K562 (cell line): Measurements from ENCODE around the gene PDE4D. TPM values are rescaled to one million over a fixed set of nuclear protein-coding genes. Genes with fewer than 3 reads are reported as not detected.

ENCODE experiments used
- ATAC-seq: fragments of 200-7000 bp; cut with Tn5 transposase; 3 replicates; pipeline ENCODE4 v1.9.1; 2020; ENCODE audit warnings: moderate library complexity
- BruUV-seq: library from RNA; stranded (reverse); fragments of 400-500 nt; replicated peaks from 2 replicates; lab custom pipeline; 2021; lab: Mats Ljungman, UMichigan
- CTCF ChIA-PET: fragments of 300-600 bp; formaldehyde crosslinking; extraction: SDS; loops from one replicate; lab custom pipeline; 2021; ENCODE audit warnings: low intra/inter-chr PET ratio; lab: Yijun Ruan, JAX
- POLR2A ChIA-PET: fragments of 300-600, 350-650 bp; sonication (Branson Sonifier 250); formaldehyde crosslinking; extraction: SDS; loops from one replicate; lab custom pipeline; 2021; ENCODE audit warnings: antibody characterized with exemption, inconsistent platforms; lab: Yijun Ruan, JAX
- DNase-seq, 4 experiments: peaks; one replicate each; pipeline versions ENCODE4 v3.0.0 to v3.0.0-alpha.2; 2011 to 2018; ENCODE audit warnings: low spot score in 3 of 4, mixed read lengths in 3 of 4; ENCODE audit errors: extremely low read depth in 1 of 4
- FAIRE-seq: peaks from 2 replicates; lab custom pipeline; 2011; peaks lifted over from hg19 to GRCh38; lab: Jason Lieb, UNC
- H2AFZ ChIP-seq: 2 replicates; pipeline ENCODE4 v1.6.0; 2011; ENCODE audit warnings: low read depth, low read length, control low read depth, inconsistent platforms
- H3K27ac ChIP-seq: fragments of 200-600 bp; 3 replicates; pipeline ENCODE4 v1.8.0; 2011; ENCODE audit warnings: low read depth, mild to moderate bottlenecking, control low read depth, inconsistent platforms, low read length, moderate library complexity, mixed read lengths; ENCODE audit errors: extremely low read depth
- H3K27me3 ChIP-seq, 2 experiments: fragments of 300-600 bp in 1 of 2; 2 replicates in 1 of 2; 3 replicates in 1 of 2; pipeline versions ENCODE4 v1.6.0 to v1.8.0; 2011; ENCODE audit warnings: inconsistent platforms in 2 of 2, low read length in 2 of 2, mild to moderate bottlenecking in 1 of 2, mixed read lengths in 1 of 2, moderate library complexity in 1 of 2; ENCODE audit not compliant: control insufficient read depth in 2 of 2, insufficient read depth in 2 of 2
- H3K36me3 ChIP-seq: fragments of 300-600 bp; 3 replicates; pipeline ENCODE4 v1.8.0; 2011; ENCODE audit warnings: mild to moderate bottlenecking, low read length, inconsistent platforms; ENCODE audit not compliant: control insufficient read depth, insufficient read depth
- H3K4me1 ChIP-seq, 2 experiments: fragments of 200-600 bp in 1 of 2; replicated peaks in 1 of 2; 2 replicates in 1 of 2; 3 replicates in 1 of 2; pipeline versions ENCODE4 v1.5.1 to v1.8.0; 2011; ENCODE audit warnings: inconsistent platforms in 2 of 2, low read length in 2 of 2, mild to moderate bottlenecking in 1 of 2, mixed read lengths in 1 of 2, moderate library complexity in 1 of 2; ENCODE audit not compliant: control insufficient read depth in 2 of 2, insufficient read depth in 2 of 2
- H3K4me2 ChIP-seq: 2 replicates; pipeline ENCODE4 v1.6.1; 2011; ENCODE audit warnings: low read length, control low read depth, inconsistent platforms, mixed read lengths; ENCODE audit not compliant: insufficient read depth
- H3K4me3 ChIP-seq: fragments of 200-600 bp; sonication (generic), shearing (Covaris generic); 2 replicates; pipeline ENCODE4 v1.5.1; 2016; ENCODE audit warnings: control low read depth, inconsistent platforms
- H3K79me2 ChIP-seq: fragments of 200-600 bp; 3 replicates; pipeline ENCODE4 v1.8.0; 2011; ENCODE audit warnings: low read length, inconsistent platforms; ENCODE audit not compliant: control insufficient read depth, insufficient read depth
- H3K9ac ChIP-seq, 2 experiments: 2 replicates each; pipeline versions ENCODE4 v1.6.0 to v1.6.1; 2011; ENCODE audit warnings: low read depth in 2 of 2, low read length in 2 of 2, control low read depth in 1 of 2, inconsistent platforms in 1 of 2, mild to moderate bottlenecking in 1 of 2, mixed read lengths in 1 of 2; ENCODE audit not compliant: insufficient read depth in 1 of 2
- H3K9me1 ChIP-seq: one replicate; pipeline ENCODE4 v1.6.0; 2011; ENCODE audit warnings: inconsistent platforms, mild to moderate bottlenecking, low read length, moderate library complexity; ENCODE audit not compliant: control insufficient read depth, insufficient read depth
- H3K9me3 ChIP-seq: replicated peaks from 2 replicates; pipeline ENCODE4 v1.5.1; 2011; ENCODE audit warnings: low read depth, low read length, inconsistent platforms; ENCODE audit not compliant: control insufficient read depth, insufficient read depth
- H4K20me1 ChIP-seq: replicated peaks from 2 replicates; pipeline ENCODE4 v1.6.1; 2011; ENCODE audit warnings: low read length, inconsistent platforms, mixed read lengths; ENCODE audit not compliant: control insufficient read depth, insufficient read depth
- FOS ChIP-seq: IDR thresholded peaks from 3 replicates; pipeline ENCODE4 v1.6.1; 2011; ENCODE audit not compliant: insufficient read length; ENCODE audit errors: extremely low read depth
- FOXK1 ChIP-seq: sonication (generic); formaldehyde crosslinking; IDR thresholded peaks from 2 replicates; pipeline ENCODE4 v1.8.0; 2022; ENCODE audit warnings: missing genetic modification reagents, mild to moderate bottlenecking, borderline replicate concordance
- HCFC1 ChIP-seq: IDR thresholded peaks from 2 replicates; pipeline ENCODE4 v1.6.1; 2012; ENCODE audit warnings: low read depth, low read length, improper control_type of control experiment
- NFYB ChIP-seq: IDR thresholded peaks from 2 replicates; pipeline ENCODE4 v1.6.1; 2011; ENCODE audit warnings: mild to moderate bottlenecking, moderate library complexity; ENCODE audit not compliant: insufficient read length; ENCODE audit errors: extremely low read depth
- RNF2 ChIP-seq: sonication (generic); IDR thresholded peaks from 2 replicates; pipeline ENCODE4 v1.6.1; 2016
- SAP30 ChIP-seq: fragments of 200-600 bp; sonication (generic); IDR thresholded peaks from 2 replicates; pipeline ENCODE4 v1.6.1; 2012; ENCODE audit warnings: borderline replicate concordance, low read depth, mild to moderate bottlenecking, moderate library complexity, low read length, control low read depth, inconsistent platforms; ENCODE audit not compliant: insufficient read depth, poor library complexity, severe bottlenecking
- STAT5B ChIP-seq: fragments of 250-450 bp; sonication (Bioruptor Pico); IDR thresholded peaks from 2 replicates; pipeline ENCODE4 v1.8.0; 2021; ENCODE audit warnings: mild to moderate bottlenecking, inconsistent platforms
- THRA ChIP-seq: fragments of 450-650 bp; IDR thresholded peaks from 2 replicates; pipeline ENCODE4 v1.6.1; 2017; ENCODE audit warnings: mild to moderate bottlenecking, moderate library complexity
- USF1 ChIP-seq: sonication (generic); formaldehyde crosslinking; IDR thresholded peaks from 2 replicates; pipeline ENCODE4 v1.9.0; 2022; ENCODE audit warnings: mild to moderate bottlenecking, missing genetic modification reagents
- ZFPM2 ChIP-seq: fragments of 250-450 bp; sonication (Bioruptor Pico); IDR thresholded peaks from 2 replicates; pipeline ENCODE4 v1.5.1; 2022; ENCODE audit warnings: mild to moderate bottlenecking
- ZNF263 ChIP-seq: sonication (generic); formaldehyde crosslinking; IDR thresholded peaks from 2 replicates; pipeline ENCODE4 v1.8.0; 2022; ENCODE audit warnings: mild to moderate bottlenecking, missing genetic modification reagents, borderline replicate concordance
- ZNF398 ChIP-seq: fragments of 250-450 bp; sonication (Bioruptor Pico); IDR thresholded peaks from 2 replicates; pipeline ENCODE4 v1.8.0; 2021; ENCODE audit warnings: moderate library complexity, mild to moderate bottlenecking, inconsistent platforms
- ZNF431 ChIP-seq: sonication (generic); formaldehyde crosslinking; IDR thresholded peaks from 2 replicates; pipeline ENCODE4 v1.8.0; 2022; ENCODE audit warnings: mild to moderate bottlenecking, missing genetic modification reagents
- WGBS: fragments of 100-300 bp; shearing (Covaris generic); methylation state at CpG from one replicate; pipeline ENCODE4 v1.1.6; 2016; ENCODE audit warnings: low coverage, mixed read lengths; ENCODE audit not compliant: insufficient coverage; ENCODE audit errors: missing lambda C conversion rate; 5-methylcytosine and 5-hydroxymethylcytosine counted together
- in situ Hi-C: fragments of 300-500 bp; cut with MboI; formaldehyde crosslinking; loops from 4 replicates; pipeline ENCODE4 v1.15.0; 2018; ENCODE audit warnings: inconsistent platforms, mixed read lengths
- intact Hi-C: fragments of 100-400 bp; cut with micrococcal nuclease; formaldehyde crosslinking; loops from 2 replicates; pipeline ENCODE4 v1.14.2; 2022
- polyA plus RNA-seq, 8 experiments: library from polyadenylated mRNA; depleted of rRNA in 4 of 8; stranded (reverse) in 5 of 8; unstranded in 3 of 8; fragments of >200 nt; fragmentation: Nextera tagmentation in 2 of 8; fragmentation: Illumina TruSeq in 1 of 8; extraction: Ambion mirVana in 2 of 8; extraction: Trizol in 1 of 8; gene quantifications; 2 replicates each; pipeline versions ENCODE4 v1.2.1 to v1.2.3, GENCODE V29; 2011 to 2014; ENCODE audit warnings: inconsistent platforms in 1 of 8, missing spikeins in 1 of 8
- total RNA-seq, 7 experiments: library from RNA; depleted of rRNA in 6 of 7; stranded (reverse); fragments of >200 nt in 6 of 7; fragmentation: Illumina TruSeq in 2 of 7; extraction: Trizol in 2 of 7; gene quantifications; 2 replicates each; pipeline versions ENCODE4 v1.2.1 to v1.2.3, GENCODE V29; 2011 to 2021; ENCODE audit warnings: low replicate concordance in 1 of 7
- TF ChIP-seq, protein P1 (sequence below): fragments of 450-650 bp; IDR thresholded peaks from 2 replicates; pipeline ENCODE4 v1.6.1; 2016; ENCODE audit warnings: missing biosample characterization, missing genetic modification characterization

The PDE4D gene
- total and polyA plus RNA-seq, 9 of the 15 experiments (the other 6 are each of a cell fraction or from before 2014, with no cell fraction given), result 0.04 to 0.46 (median 0.13) TPM

- FAIRE-seq (no peak), DNase-seq (no peak), ATAC-seq (no peak)
- no peaks in the 10 kb centered on the region for H4K20me1 ChIP-seq
- H3K36me3 ChIP-seq, result no peaks in the 10 kb centered on the region
- in situ Hi-C loops, result no loop called here
- H3K9ac ChIP-seq, result no peak overlapping the region
- H3K4me1 ChIP-seq, result no peaks in the 10 kb centered on the region
- H3K4me2 ChIP-seq, result no peak overlapping the region
- intact Hi-C loops, result no loop called here
- no peak overlapping the region for H3K4me3 ChIP-seq
- no peak overlapping the region for H3K27ac ChIP-seq
- no peak overlapping the region for H2AFZ ChIP-seq
- no peaks in the 10 kb centered on the region; the same call in 1 of the 2 replicates for H3K9me3 ChIP-seq
- BruUV-seq, result no TSS peak
- H3K27me3 ChIP-seq, result no peaks in the 10 kb centered on the region
- no peaks in the 10 kb centered on the region for H3K9me1 ChIP-seq
- ChIA-PET POLR2A (no interaction called here), CTCF (no interaction called here)
- H3K79me2 ChIP-seq, result no peaks in the 10 kb centered on the region
- WGBS, result 0% methylated on average over 3 of the region's 3 CpGs
- TF ChIP-seq STAT5B (CRISPR knock-in tag) (no peak), FOS (no peak), ZFPM2 (CRISPR knock-in tag) (no peak), HCFC1 (no peak), ZNF431 (CRISPR knock-in tag) (no peak), SAP30 (no peak), THRA (no peak), ZNF263 (CRISPR knock-in tag) (no peak), FOXK1 (CRISPR knock-in tag) (no peak), RNF2 (no peak), NFYB (no peak), ZNF398 (CRISPR knock-in tag) (no peak), USF1 (CRISPR knock-in tag) (no peak)
- TF ChIP-seq, protein P1, sequence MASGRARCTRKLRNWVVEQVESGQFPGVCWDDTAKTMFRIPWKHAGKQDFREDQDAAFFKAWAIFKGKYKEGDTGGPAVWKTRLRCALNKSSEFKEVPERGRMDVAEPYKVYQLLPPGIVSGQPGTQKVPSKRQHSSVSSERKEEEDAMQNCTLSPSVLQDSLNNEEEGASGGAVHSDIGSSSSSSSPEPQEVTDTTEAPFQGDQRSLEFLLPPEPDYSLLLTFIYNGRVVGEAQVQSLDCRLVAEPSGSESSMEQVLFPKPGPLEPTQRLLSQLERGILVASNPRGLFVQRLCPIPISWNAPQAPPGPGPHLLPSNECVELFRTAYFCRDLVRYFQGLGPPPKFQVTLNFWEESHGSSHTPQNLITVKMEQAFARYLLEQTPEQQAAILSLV (tag), result no peak
Measured at GRCh38 chr5:59287361-59287760, 606.2 kb downstream of the PDE4D start.
